HepG2 (cell line): Measurements from ENCODE around the gene PLSCR1. TPM values are rescaled to one million over a fixed set of nuclear protein-coding genes. Genes with fewer than 3 reads are reported as not detected.

Source experiments
- ATAC-seq: fragments of 200-7000 bp; cut with Tn5 transposase; 3 replicates; pipeline ENCODE4 v1.9.1; 2020; ENCODE audit warnings: mild to moderate bottlenecking, moderate library complexity
- BruUV-seq: library from RNA; stranded (reverse); fragments of 400-500 nt; replicated peaks from 2 replicates; lab custom pipeline; 2021; lab: Mats Ljungman, UMichigan
- CTCF ChIA-PET: fragments of 300-600 bp; formaldehyde crosslinking; extraction: SDS; loops from one replicate; lab custom pipeline; 2021; ENCODE audit warnings: low total read pairs, inconsistent platforms, low intra/inter-chr PET ratio; lab: Yijun Ruan, JAX
- POLR2A ChIA-PET: fragments of 350-600 bp; sonication (Branson Sonifier 250); formaldehyde crosslinking; loops from one replicate; lab custom pipeline; 2020; ENCODE audit warnings: antibody characterized with exemption, inconsistent platforms; lab: Yijun Ruan, JAX
- DNase-seq: peaks from one replicate; pipeline ENCODE4 v3.0.0-alpha.2; 2015; ENCODE audit warnings: low spot score
- FAIRE-seq: peaks from 3 replicates; lab custom pipeline; 2011; peaks lifted over from hg19 to GRCh38; lab: Jason Lieb, UNC
- H2AFZ ChIP-seq: one replicate; pipeline ENCODE4 v1.6.1; 2011; ENCODE audit warnings: low read length, inconsistent platforms
- H3K27ac ChIP-seq: fragments of 300-600 bp; 3 replicates; pipeline ENCODE4 v1.8.0; 2011; ENCODE audit warnings: mixed run types, mild to moderate bottlenecking, mixed read lengths, low read length, inconsistent platforms; ENCODE audit not compliant: insufficient read depth; ENCODE audit errors: extremely low read length
- H3K27me3 ChIP-seq, 2 experiments: fragments of 200-600 bp in 1 of 2; 2 replicates in 1 of 2; 3 replicates in 1 of 2; pipeline versions ENCODE4 v1.6.0 to v1.8.0; 2011; ENCODE audit warnings: low read length in 2 of 2, mild to moderate bottlenecking in 2 of 2, moderate library complexity in 2 of 2, inconsistent platforms in 1 of 2; ENCODE audit not compliant: insufficient read depth in 2 of 2, control insufficient read depth in 1 of 2
- H3K36me3 ChIP-seq, 2 experiments: fragments of 200-600 bp in 1 of 2; replicated peaks in 1 of 2; 2 replicates in 1 of 2; 3 replicates in 1 of 2; pipeline versions ENCODE4 v1.5.1 to v1.8.0; 2011; ENCODE audit warnings: low read length in 2 of 2, inconsistent platforms in 1 of 2; ENCODE audit not compliant: insufficient read depth in 2 of 2, control insufficient read depth in 1 of 2
- H3K4me1 ChIP-seq: 2 replicates; pipeline ENCODE4 v1.5.1; 2012; ENCODE audit warnings: low read length, inconsistent platforms; ENCODE audit not compliant: insufficient read depth
- H3K4me2 ChIP-seq: 2 replicates; pipeline ENCODE4 v1.6.0; 2011; ENCODE audit warnings: low read depth, low read length, inconsistent platforms
- H3K4me3 ChIP-seq, 3 experiments: fragments of 200-600 bp in 1 of 3; sonication (generic), shearing (Covaris generic) in 1 of 3; replicated peaks in 1 of 3; 2 replicates each; pipeline ENCODE4 v1.5.1; 2011 to 2016; ENCODE audit warnings: low read length in 3 of 3, inconsistent platforms in 2 of 3, low read depth in 2 of 3, mild to moderate bottlenecking in 2 of 3, control low read depth in 1 of 3, mixed read lengths in 1 of 3; ENCODE audit not compliant: insufficient read depth in 1 of 3
- H3K79me2 ChIP-seq: one replicate; pipeline ENCODE4 v1.6.1; 2011; ENCODE audit warnings: low read length, inconsistent platforms; ENCODE audit not compliant: insufficient read depth
- H3K9ac ChIP-seq: 2 replicates; pipeline ENCODE4 v1.6.0; 2011; ENCODE audit warnings: mild to moderate bottlenecking, low read depth, low read length, inconsistent platforms; ENCODE audit not compliant: insufficient read depth
- H3K9me3 ChIP-seq: 2 replicates; pipeline ENCODE4 v1.5.1; 2012; ENCODE audit warnings: mild to moderate bottlenecking, low read length
- H4K20me1 ChIP-seq: 2 replicates; pipeline ENCODE4 v1.6.0; 2011; ENCODE audit warnings: inconsistent platforms, mild to moderate bottlenecking, low read length, moderate library complexity; ENCODE audit not compliant: insufficient read depth
- CCAR2 ChIP-seq: fragments of 200-400 bp; formaldehyde crosslinking; optimal IDR thresholded peaks from 2 replicates; pipeline ENCODE3; 2018; ENCODE audit warnings: low read depth, mild to moderate bottlenecking, low read length, moderate library complexity
- EEA1 ChIP-seq: sonication (generic); formaldehyde crosslinking; IDR thresholded peaks from 2 replicates; pipeline ENCODE4 v1.5.1; 2020; ENCODE audit warnings: mild to moderate bottlenecking, missing genetic modification reagents, borderline replicate concordance
- FOSL2 ChIP-seq: sonication (generic); formaldehyde crosslinking; IDR thresholded peaks from 2 replicates; pipeline ENCODE4 v1.4.0; 2020; ENCODE audit warnings: missing genetic modification reagents
- POLR2AphosphoS2 ChIP-seq: IDR thresholded peaks from 2 replicates; pipeline ENCODE4 v1.6.1; 2011; ENCODE audit warnings: low read depth, low read length, improper control_type of control experiment
- ZNF143 ChIP-seq: sonication (generic); formaldehyde crosslinking; IDR thresholded peaks from 2 replicates; pipeline ENCODE4 v1.4.0; 2020; ENCODE audit warnings: missing genetic modification reagents
- ZNF772 ChIP-seq: sonication (generic); formaldehyde crosslinking; IDR thresholded peaks from 2 replicates; pipeline ENCODE4 v1.5.0; 2020; ENCODE audit warnings: mild to moderate bottlenecking, missing genetic modification reagents
- WGBS: methylation state at CpG from one replicate; pipeline ENCODE4 v1.1.6; 2017; ENCODE audit warnings: low lambda C conversion rate; 5-methylcytosine and 5-hydroxymethylcytosine counted together
- in situ Hi-C: cut with HindIII; loops from 2 replicates; pipeline ENCODE4 v1.10.0; 2017; ENCODE audit warnings: low pct_unique_long_range_greater_than_20kb; ENCODE audit not compliant: extremely low pct_ligation_motif_present
- intact Hi-C: fragments of 100-400 bp; cut with micrococcal nuclease; formaldehyde crosslinking; loops from one replicate; pipeline ENCODE4 v1.10.0; 2022; ENCODE audit not compliant: unreplicated experiment
- polyA plus RNA-seq, 8 experiments: library from polyadenylated mRNA; depleted of rRNA in 3 of 8; stranded (reverse) in 7 of 8; unstranded in 1 of 8; fragments of >200 nt; fragmentation: Illumina TruSeq in 4 of 8; extraction: Trizol in 4 of 8; gene quantifications; 2 replicates each; pipeline versions ENCODE4 v1.2.1 to v1.2.3, GENCODE V29; 2011 to 2016; ENCODE audit warnings: low read depth in 4 of 8, missing spikeins in 1 of 8, mixed read lengths in 1 of 8; ENCODE audit not compliant: insufficient read depth in 1 of 8
- total RNA-seq, 5 experiments: library from RNA; depleted of rRNA; stranded (reverse); fragments of >200 nt; fragmentation: Illumina TruSeq; extraction: Trizol; gene quantifications; 2 replicates each; pipeline ENCODE4 v1.2.3, GENCODE V29; 2016; ENCODE audit warnings: low read depth in 1 of 5
- TF ChIP-seq, protein P1 (sequence below): IDR thresholded peaks from 2 replicates; pipeline ENCODE4 v1.6.1; 2012; ENCODE audit warnings: low read length, improper control_type of control experiment
- TF ChIP-seq, protein P2 (sequence below): sonication (generic); formaldehyde crosslinking; IDR thresholded peaks from 2 replicates; pipeline ENCODE4 v1.8.0; 2022; ENCODE audit warnings: mild to moderate bottlenecking, missing genetic modification reagents, moderate library complexity

Gene PLSCR1
- total and polyA plus RNA-seq, 2 of the 13 experiments (the other 11 are each of a cell fraction or from before 2014, with no cell fraction given): 33.8 to 34.1 TPM

DNA sequence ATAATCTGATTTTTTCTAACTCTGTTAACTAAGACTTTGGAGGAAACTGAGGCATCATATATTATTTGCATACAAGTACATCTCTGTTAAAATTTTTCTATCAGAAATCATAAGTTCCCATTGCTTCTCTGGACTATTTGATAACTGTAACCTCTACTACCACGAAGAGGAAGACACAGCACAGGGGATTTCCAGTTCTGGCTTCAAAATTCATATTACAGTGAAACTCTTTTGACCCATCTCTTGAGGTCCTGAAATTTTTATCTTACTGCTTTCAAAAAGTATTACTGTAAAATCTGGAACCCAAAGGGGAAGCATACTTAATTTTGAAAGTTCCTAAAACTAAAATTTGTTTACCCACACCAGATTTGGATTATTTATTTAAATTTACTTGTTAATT is 4.2 kb downstream of the PLSCR1 start:
- DNase-seq (no peak), FAIRE-seq (no peak), ATAC-seq (no peak)
- H3K36me3 ChIP-seq: 0 out of 5 replicates have a peak, but pooled peaks cover 0 to 3% of the 10 kb centered on the region in 2 experiments
- H3K4me1 ChIP-seq: peaks cover 62% of the 10 kb centered on the region
- no peak overlapping the region for H2AFZ ChIP-seq
- in situ Hi-C loops: no loop called here
- WGBS: 47% methylated on average over 1 of the region's 1 CpG
- H3K27me3 ChIP-seq: no peaks in the 10 kb centered on the region
- H4K20me1 ChIP-seq: no peaks in the 10 kb centered on the region
- no peaks in the 10 kb centered on the region for H3K9me3 ChIP-seq
- CTCF ChIA-PET: no interaction called here
- peak overlapping the region; percentile 64 for H3K4me2 ChIP-seq
- BruUV-seq: no TSS peak
- H3K27ac ChIP-seq: no peak overlapping the region
- intact Hi-C loops: loop anchor here (5.0 kb wide), 1 partner anchor 42 kb away; no protein-coding TSS in a partner anchor
- TF ChIP-seq FOSL2 (no peak), CCAR2 (no peak), ZNF143 (CRISPR knock-in tag) (no peak), EEA1 (CRISPR knock-in tag) (no peak), POLR2AphosphoS2 (no peak), ZNF772 (CRISPR knock-in tag) (no peak)
- TF ChIP-seq, protein P1, sequence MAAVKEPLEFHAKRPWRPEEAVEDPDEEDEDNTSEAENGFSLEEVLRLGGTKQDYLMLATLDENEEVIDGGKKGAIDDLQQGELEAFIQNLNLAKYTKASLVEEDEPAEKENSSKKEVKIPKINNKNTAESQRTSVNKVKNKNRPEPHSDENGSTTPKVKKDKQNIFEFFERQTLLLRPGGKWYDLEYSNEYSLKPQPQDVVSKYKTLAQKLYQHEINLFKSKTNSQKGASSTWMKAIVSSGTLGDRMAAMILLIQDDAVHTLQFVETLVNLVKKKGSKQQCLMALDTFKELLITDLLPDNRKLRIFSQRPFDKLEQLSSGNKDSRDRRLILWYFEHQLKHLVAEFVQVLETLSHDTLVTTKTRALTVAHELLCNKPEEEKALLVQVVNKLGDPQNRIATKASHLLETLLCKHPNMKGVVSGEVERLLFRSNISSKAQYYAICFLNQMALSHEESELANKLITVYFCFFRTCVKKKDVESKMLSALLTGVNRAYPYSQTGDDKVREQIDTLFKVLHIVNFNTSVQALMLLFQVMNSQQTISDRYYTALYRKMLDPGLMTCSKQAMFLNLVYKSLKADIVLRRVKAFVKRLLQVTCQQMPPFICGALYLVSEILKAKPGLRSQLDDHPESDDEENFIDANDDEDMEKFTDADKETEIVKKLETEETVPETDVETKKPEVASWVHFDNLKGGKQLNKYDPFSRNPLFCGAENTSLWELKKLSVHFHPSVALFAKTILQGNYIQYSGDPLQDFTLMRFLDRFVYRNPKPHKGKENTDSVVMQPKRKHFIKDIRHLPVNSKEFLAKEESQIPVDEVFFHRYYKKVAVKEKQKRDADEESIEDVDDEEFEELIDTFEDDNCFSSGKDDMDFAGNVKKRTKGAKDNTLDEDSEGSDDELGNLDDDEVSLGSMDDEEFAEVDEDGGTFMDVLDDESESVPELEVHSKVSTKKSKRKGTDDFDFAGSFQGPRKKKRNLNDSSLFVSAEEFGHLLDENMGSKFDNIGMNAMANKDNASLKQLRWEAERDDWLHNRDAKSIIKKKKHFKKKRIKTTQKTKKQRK: no peak
- TF ChIP-seq, protein P2, sequence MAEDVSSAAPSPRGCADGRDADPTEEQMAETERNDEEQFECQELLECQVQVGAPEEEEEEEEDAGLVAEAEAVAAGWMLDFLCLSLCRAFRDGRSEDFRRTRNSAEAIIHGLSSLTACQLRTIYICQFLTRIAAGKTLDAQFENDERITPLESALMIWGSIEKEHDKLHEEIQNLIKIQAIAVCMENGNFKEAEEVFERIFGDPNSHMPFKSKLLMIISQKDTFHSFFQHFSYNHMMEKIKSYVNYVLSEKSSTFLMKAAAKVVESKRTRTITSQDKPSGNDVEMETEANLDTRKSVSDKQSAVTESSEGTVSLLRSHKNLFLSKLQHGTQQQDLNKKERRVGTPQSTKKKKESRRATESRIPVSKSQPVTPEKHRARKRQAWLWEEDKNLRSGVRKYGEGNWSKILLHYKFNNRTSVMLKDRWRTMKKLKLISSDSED (CRISPR knock-in tag): no peak
- H3K4me3 ChIP-seq: peak overlapping the region in 1 of 3 experiments; percentile 11; a peak in 2 of 6 replicates
- no peak overlapping the region for H3K9ac ChIP-seq
- H3K79me2 ChIP-seq: peaks cover 64% of the 10 kb centered on the region
- POLR2A ChIA-PET: no interaction called here
